Gastrocnemius medialis (tissue), 4 donors: ENCODE measurements around the gene TYW1B.
"Not testable (repeated sequence)": the region's sequence is repeated elsewhere in the genome, so short reads cannot be mapped to it uniquely, and the experiment has no call there.

Experiments used
- CTCF ChIP-seq, 5 experiments: fragments of 450-650 bp in 3 of 5; fragments of 200-600 bp in 2 of 5; sonication (generic) in 2 of 5; IDR thresholded peaks in 4 of 5; conservative IDR thresholded peaks in 1 of 5; 1 replicate in 4 of 5; 2 replicates in 1 of 5; pipeline ENCODE4 v1.5.1; 2016 to 2019; ENCODE audit warnings: antibody characterized with exemption in 5 of 5, mild to moderate bottlenecking in 3 of 5, moderate library complexity in 3 of 5
- POLR2A ChIP-seq, 2 donors: fragments of 450-650 bp; IDR thresholded peaks; one replicate each; pipeline ENCODE4 v1.6.1; 2017; ENCODE audit warnings: antibody characterized with exemption in 2 of 2, mild to moderate bottlenecking in 2 of 2, moderate library complexity in 2 of 2

DNA sequence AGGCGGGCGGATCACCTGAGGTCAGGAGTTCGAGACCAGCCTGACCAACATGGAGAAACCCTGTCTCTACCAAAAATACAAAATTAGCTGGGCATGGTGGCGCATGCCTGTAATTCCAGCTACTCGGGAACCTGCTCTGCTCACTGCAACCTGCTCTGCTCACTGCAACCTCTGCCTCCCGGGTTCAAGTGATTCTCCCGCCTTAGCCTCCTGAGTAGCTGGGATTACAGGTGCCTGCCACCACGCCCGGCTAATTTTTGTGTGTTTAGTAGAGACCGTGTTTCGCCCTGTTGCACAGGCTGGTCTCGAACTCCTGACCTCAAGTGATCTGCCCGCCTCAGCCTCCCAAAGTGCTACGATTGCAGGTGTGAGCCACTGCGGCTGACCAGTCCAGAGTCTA, 16.1 kb upstream of the TYW1B start:
- not testable (repeated sequence) for TF ChIP-seq POLR2A (IDR thresholded peaks at IDR 0.05); CTCF (IDR thresholded peaks at IDR 0.05 in 4 of 5, conservative IDR thresholded peaks at IDR 0.05 in 1 of 5)
